Stimulated activated effector memory CD8-positive, alpha-beta T cell treated with anti-CD3 and anti-CD28 coated beads, Interleukin-12 subunit alpha, Interleukin-12 subunit beta, amount 100 ng/mL, for 72 hours (primary cell): ENCODE measurements around the gene ZNF358.
A peak's percentile ranks its signal among the peaks of the same experiment; 100 is the strongest.

Source experiments
- ATAC-seq: fragments of 150-1000 bp; cut with Tn5 transposase; 2 replicates; pipeline ENCODE4 v1.10.0; 2021
- DNase-seq, 2 donors: peaks; one replicate each; pipeline ENCODE4 v3.0.0; 2021 to 2022; ENCODE audit warnings: low spot score in 2 of 2
- H3K27ac Mint-ChIP-seq: one replicate; pipeline ENCODE4 v1.8.0; 2022; ENCODE audit warnings: mild to moderate bottlenecking, mixed read lengths
- H3K36me3 Mint-ChIP-seq: one replicate; pipeline ENCODE4 v1.8.0; 2022; ENCODE audit warnings: mild to moderate bottlenecking, mixed read lengths
- H3K4me1 Mint-ChIP-seq: one replicate; pipeline ENCODE4 v1.8.0; 2022; ENCODE audit warnings: mixed read lengths
- H3K4me3 Mint-ChIP-seq: one replicate; pipeline ENCODE4 v1.8.0; 2022; ENCODE audit warnings: mild to moderate bottlenecking, mixed read lengths
- H3K9me3 Mint-ChIP-seq: one replicate; pipeline ENCODE4 v1.8.0; 2022; ENCODE audit warnings: mixed read lengths

The ZNF358 gene

GRCh38 chr19:7549429-7550148, 33.7 kb downstream of the ZNF358 start:
- Mint-ChIP-seq H3K36me3 (peaks cover 87% of the 10 kb centered on the region), H3K27ac (no peak overlapping the region), H3K4me1 (peaks cover 52% of the 10 kb centered on the region), H3K4me3 (no peak overlapping the region), H3K9me3 (no peaks in the 10 kb centered on the region)
- ATAC-seq (no peak), DNase-seq (no peak)

GRCh38 chr19:7550169-7550770, 34.4 kb downstream of the ZNF358 start:
- Mint-ChIP-seq H3K4me1 (peaks cover 45% of the 10 kb centered on the region), H3K36me3 (peaks cover 90% of the 10 kb centered on the region), H3K4me3 (no peak overlapping the region), H3K27ac (no peak overlapping the region), H3K9me3 (no peaks in the 10 kb centered on the region)
- DNase-seq: no peak
- ATAC-seq: no peak

GRCh38 chr19:7550987-7551761, 35.3 kb downstream of the ZNF358 start:
- H3K36me3 Mint-ChIP-seq: peaks cover 90% of the 10 kb centered on the region
- no peaks in the 10 kb centered on the region for H3K9me3 Mint-ChIP-seq
- H3K4me3 Mint-ChIP-seq: no peak overlapping the region
- ATAC-seq: peak; percentile 41
- H3K27ac Mint-ChIP-seq: peak overlapping the region; percentile 54
- DNase-seq: no peak
- H3K4me1 Mint-ChIP-seq: peaks cover 38% of the 10 kb centered on the region

GRCh38 chr19:7552781-7553180, 36.9 kb downstream of the ZNF358 start:
- Mint-ChIP-seq H3K4me1 (peaks cover 29% of the 10 kb centered on the region), H3K9me3 (no peaks in the 10 kb centered on the region), H3K36me3 (peaks cover 95% of the 10 kb centered on the region), H3K27ac (peak overlapping the region; percentile 74), H3K4me3 (no peak overlapping the region)
- DNase-seq (no peak), ATAC-seq (no peak)

- DNase-seq (no peak), ATAC-seq (no peak)
- Mint-ChIP-seq H3K4me1 (peaks cover 28% of the 10 kb centered on the region), H3K27ac (no peak overlapping the region), H3K36me3 (peaks cover 99% of the 10 kb centered on the region), H3K9me3 (no peaks in the 10 kb centered on the region), H3K4me3 (no peak overlapping the region)
Observed at GRCh38 chr19:7554565-7554964, 38.7 kb downstream of the ZNF358 start.

- peak in 1 of 2 donors; percentile 27 for DNase-seq
- H3K4me1 Mint-ChIP-seq: peaks cover 23% of the 10 kb centered on the region
- H3K36me3 Mint-ChIP-seq: peaks cover 98% of the 10 kb centered on the region
- H3K27ac Mint-ChIP-seq: no peak overlapping the region
- peak; percentile 33 for ATAC-seq
- no peak overlapping the region for H3K4me3 Mint-ChIP-seq
- no peaks in the 10 kb centered on the region for H3K9me3 Mint-ChIP-seq
Observed at GRCh38 chr19:7554990-7555864, 39.3 kb downstream of the ZNF358 start.

- ATAC-seq (no peak), DNase-seq (no peak)
- Mint-ChIP-seq H3K36me3 (peaks cover 96% of the 10 kb centered on the region), H3K4me3 (no peak overlapping the region), H3K4me1 (peaks cover 11% of the 10 kb centered on the region), H3K27ac (no peak overlapping the region), H3K9me3 (no peaks in the 10 kb centered on the region)
Observed at GRCh38 chr19:7556696-7557315, 40.9 kb downstream of the ZNF358 start.

- Mint-ChIP-seq H3K4me1 (no peaks in the 10 kb centered on the region), H3K4me3 (no peak overlapping the region), H3K9me3 (no peaks in the 10 kb centered on the region), H3K27ac (no peak overlapping the region), H3K36me3 (peaks cover 89% of the 10 kb centered on the region)
- ATAC-seq (no peak), DNase-seq (no peak)
Observed at GRCh38 chr19:7558667-7559066, 42.8 kb downstream of the ZNF358 start.

GRCh38 chr19:7559102-7559501, 43.2 kb downstream of the ZNF358 start:
- Mint-ChIP-seq H3K4me1 (no peaks in the 10 kb centered on the region), H3K27ac (no peak overlapping the region), H3K9me3 (no peaks in the 10 kb centered on the region), H3K36me3 (peaks cover 85% of the 10 kb centered on the region), H3K4me3 (no peak overlapping the region)
- no peak for DNase-seq
- no peak for ATAC-seq

- Mint-ChIP-seq H3K9me3 (no peaks in the 10 kb centered on the region), H3K36me3 (peaks cover 74% of the 10 kb centered on the region)
Observed at GRCh38 chr19:7560255-7560654, 44.4 kb downstream of the ZNF358 start.

GRCh38 chr19:7561325-7561724, 45.4 kb downstream of the ZNF358 start:
- Mint-ChIP-seq H3K9me3 (no peaks in the 10 kb centered on the region), H3K4me1 (no peaks in the 10 kb centered on the region), H3K4me3 (no peak overlapping the region), H3K36me3 (peaks cover 63% of the 10 kb centered on the region), H3K27ac (peak overlapping the region; percentile 32)
- no peak for DNase-seq
- ATAC-seq: peak; percentile 8

More at GRCh38 chr19:7560255-7560654, 44.4 kb downstream of the ZNF358 start:
- DNase-seq (no peak), ATAC-seq (no peak)
- Mint-ChIP-seq H3K4me1 (no peaks in the 10 kb centered on the region), H3K27ac (no peak overlapping the region), H3K4me3 (no peak overlapping the region)

- ATAC-seq (no peak), DNase-seq (no peak)
- Mint-ChIP-seq H3K36me3 (peaks cover 48% of the 10 kb centered on the region), H3K9me3 (no peaks in the 10 kb centered on the region), H3K27ac (no peak overlapping the region), H3K4me1 (no peaks in the 10 kb centered on the region), H3K4me3 (no peak overlapping the region)
Observed at GRCh38 chr19:7562646-7563393, 46.9 kb downstream of the ZNF358 start.

GRCh38 chr19:7564866-7565265, 49.0 kb downstream of the ZNF358 start:
- DNase-seq (no peak), ATAC-seq (no peak)
- no peaks in the 10 kb centered on the region for H3K4me1 Mint-ChIP-seq
- H3K4me3 Mint-ChIP-seq: no peak overlapping the region
- peaks cover 28% of the 10 kb centered on the region for H3K36me3 Mint-ChIP-seq
- no peaks in the 10 kb centered on the region for H3K9me3 Mint-ChIP-seq
- H3K27ac Mint-ChIP-seq: no peak overlapping the region

- ATAC-seq (no peak), DNase-seq (no peak)
- no peaks in the 10 kb centered on the region for H3K9me3 Mint-ChIP-seq
Observed at GRCh38 chr19:7565332-7565731, 49.4 kb downstream of the ZNF358 start.

More at GRCh38 chr19:7565332-7565731, 49.4 kb downstream of the ZNF358 start:
- Mint-ChIP-seq H3K4me3 (no peak overlapping the region), H3K4me1 (no peaks in the 10 kb centered on the region), H3K27ac (no peak overlapping the region), H3K36me3 (peaks cover 24% of the 10 kb centered on the region)
